Mucosa of gallbladder (tissue), 1 donor: Measurements from ENCODE around the gene GPR37L1. TPM values are rescaled to one million over a fixed set of nuclear protein-coding genes. Genes with fewer than 3 reads are reported as not detected.
"Not testable (repeated sequence)": the region's sequence is repeated elsewhere in the genome, so short reads cannot be mapped to it uniquely, and the experiment has no call there.

ENCODE experiments used
- DNase-seq: peaks from one replicate; pipeline ENCODE4 v3.0.0-alpha.2; 2020; ENCODE audit warnings: low spot score
- total RNA-seq: library from RNA; stranded (reverse); gene quantifications from one replicate; pipeline ENCODE4 v1.2.1, GENCODE V29; 2021
- donor health status: DM: no; HTN: no; CAD: no.

GPR37L1 gene
- total RNA-seq, 1 donor from 2014 or later: 0.14 TPM

DNA sequence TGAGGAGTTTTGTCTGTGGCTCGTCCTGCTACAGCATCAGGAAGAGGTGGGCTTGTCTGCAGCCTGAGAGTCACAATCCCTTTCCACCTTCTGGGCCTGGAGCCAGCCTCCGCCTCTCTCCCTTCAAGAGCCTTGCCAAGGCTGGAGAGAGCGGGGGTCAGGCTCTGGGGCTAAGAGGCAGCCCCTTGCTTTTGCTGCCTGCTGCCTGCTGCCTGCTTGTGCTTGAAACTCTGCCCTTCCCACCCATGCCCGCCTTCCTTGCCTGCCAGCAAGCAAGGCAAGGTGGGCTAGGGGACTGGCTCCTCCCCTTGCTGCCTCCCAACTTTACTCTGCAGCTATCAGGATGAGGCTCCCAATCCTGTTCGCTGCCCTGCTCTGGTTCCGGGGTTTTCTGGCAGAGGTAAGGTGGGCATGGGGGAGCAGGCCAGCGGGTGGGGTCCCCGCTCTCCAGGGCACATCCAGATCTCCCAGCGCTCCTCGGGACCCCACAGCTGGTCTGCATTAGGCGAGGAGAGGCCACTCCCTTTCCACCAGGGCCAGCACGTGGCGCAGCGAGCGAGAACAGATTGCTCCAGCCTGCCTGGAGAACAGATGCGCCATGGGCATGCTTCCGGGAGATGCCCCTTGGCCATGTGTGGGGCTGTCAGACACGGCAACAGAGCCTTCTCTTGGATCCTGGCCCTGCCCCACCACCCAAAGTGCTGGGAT lies 45.1 kb downstream of the GPR37L1 start:
- DNase-seq: no peak

DNA sequence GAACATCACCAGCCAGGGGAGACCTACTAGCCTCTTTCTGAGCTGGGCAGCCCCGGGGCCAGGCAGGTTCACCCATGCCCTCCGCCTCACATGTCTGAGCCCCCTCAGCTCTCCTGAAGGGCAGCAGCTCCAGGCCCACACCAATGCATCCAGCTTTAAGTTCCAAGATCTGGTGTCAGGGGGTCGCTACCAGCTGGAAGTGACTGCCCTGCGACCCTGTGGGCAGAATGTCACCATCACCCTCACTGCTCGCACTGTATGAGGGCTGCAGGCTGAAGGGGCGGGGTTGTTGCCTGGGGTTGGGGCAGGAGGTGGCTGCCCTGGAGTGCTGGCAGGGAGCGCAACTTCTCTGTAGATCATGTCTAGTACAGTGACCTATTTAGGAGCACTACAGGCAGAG lies 46.1 kb downstream of the GPR37L1 start:
- no peak for DNase-seq

DNA sequence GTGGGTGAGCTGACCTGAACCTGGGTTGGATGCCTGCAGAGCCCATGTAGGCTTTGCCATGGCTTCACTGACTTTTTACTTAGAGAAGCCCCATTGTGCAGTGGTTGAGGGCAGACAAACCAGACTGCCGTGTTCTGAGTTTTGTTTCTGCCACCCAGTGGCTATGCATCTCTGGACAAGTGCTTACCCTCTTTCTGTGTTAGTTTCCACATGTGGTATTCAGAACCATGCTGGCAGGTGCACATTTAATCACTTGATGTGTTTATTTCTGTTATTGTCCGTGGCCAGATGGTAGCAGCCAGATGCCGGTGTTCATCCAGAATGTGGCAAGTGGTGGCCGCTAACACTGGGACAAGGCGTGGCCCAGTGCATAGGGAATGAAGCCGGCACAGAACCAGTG lies 48.0 kb downstream of the GPR37L1 start:
- no peak for DNase-seq

DNA sequence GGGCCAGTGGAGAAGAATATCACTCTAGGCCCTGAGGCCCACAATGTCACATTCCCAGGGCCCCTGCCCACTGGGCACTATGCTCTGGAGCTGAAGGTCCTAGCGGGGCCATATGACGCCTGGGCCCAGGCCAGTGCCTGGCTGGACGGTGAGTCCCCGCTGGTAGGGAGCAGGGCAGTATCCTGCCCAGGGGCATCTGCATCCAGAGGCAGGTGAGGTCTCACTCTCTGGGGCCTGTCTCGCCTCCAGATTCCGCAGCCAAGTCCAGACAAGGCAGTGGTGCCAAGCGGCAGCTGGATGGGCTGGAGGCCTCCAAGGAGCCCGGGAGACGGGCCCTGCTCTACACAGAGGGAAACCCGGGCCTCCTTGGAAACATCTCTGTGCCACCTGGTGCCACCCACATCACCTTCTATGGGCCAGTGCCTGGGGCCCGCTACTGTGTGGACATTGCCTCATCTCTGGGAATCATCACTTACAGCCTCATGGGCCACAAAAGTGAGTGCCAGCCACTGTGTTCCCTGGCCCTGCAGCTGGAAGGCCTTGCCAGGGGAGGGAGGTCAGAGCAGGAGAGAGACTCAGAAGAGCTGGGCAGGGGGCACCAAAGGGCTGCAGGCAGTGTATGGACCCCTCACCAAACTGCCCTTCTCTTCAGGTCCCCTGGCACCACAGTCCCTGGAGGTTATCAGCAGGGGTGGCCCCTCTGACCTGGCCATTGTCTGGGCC lies 48.7 kb downstream of the GPR37L1 start:
- no peak for DNase-seq

DNA sequence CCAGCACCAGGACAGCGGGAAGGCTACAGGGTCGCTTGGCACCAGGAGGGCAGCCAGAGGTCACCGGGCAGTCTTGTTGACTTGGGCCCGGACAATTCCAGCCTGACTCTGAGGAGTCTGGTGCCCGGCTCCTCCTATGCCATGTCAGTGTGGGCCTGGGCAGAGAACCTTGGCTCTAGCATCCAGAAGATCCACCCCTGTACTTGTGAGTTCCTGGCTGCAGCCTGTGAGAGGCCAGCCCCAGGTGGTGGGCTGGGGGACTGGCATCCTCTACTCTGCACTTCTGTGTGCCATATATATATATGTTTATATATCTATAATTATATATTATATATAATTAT lies 49.3 kb downstream of the GPR37L1 start:
- no peak for DNase-seq

DNA sequence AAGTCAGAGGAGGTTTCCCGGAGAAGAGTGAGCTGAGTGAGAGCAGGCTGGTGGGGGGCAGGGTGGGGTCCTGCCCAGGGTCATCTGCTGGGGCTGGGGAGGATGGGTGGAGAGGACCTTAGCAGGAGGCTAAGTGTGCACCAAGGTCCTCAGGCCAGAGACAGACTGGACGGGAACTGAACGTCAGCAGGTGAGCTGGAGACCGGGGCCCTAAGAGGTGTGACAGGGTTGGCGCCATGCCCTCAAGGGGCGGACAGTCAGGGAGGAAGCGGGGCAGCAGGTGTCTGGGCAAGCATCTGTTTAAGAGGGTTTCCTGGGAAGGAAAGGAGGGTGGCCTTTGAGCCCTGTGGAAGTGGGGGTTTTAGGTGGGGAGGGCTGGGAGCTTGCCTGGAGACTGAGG lies 51.3 kb downstream of the GPR37L1 start:
- no peak for DNase-seq

DNA sequence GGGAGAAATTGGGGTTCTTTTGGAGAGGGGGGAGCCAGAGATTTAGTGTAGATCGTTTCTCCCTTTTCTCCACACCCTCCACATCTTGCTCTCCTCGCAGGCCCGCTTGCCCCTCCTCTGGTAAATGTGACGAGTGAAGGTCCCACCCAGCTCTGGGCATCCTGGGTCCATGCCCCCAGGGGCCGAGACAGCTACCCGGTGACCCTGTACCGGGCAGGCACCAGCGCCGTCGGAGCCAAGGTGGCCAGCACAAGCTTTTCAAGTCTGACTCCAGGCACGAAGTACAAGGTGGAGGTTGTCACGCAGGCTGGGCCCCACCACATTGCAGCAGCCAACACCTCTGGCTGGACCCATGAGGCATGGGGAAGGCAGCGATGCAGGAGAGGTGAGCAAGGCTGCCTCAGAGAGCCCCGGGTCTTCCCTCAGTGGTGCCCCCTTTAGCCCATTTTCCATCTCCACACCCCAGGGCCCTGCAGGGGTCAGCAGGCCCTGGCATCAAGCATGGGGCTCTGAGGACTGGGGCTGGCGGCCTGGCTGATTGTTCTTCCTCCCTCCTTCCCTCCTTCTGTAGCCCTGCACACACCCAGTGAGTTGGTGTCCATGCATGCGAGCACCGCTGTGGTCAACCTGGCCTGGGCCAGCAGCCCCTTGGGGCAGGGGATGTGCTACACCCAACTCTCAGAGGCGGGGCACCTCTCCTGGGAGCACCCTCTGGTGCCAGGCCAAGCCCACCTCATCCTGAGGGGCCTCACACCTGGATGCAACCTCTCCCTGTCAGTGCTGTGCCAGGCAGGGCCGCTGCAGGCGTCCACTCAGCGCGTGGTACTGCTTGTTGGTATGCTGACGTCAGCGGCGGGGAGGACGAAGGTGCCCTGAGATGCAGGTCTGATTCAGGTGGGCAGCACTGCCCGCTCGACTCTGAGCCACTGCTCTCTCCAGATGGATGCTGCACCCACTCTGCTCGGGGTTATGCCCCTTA lies 54.5 kb downstream of the GPR37L1 start:
- no peak for DNase-seq

DNA sequence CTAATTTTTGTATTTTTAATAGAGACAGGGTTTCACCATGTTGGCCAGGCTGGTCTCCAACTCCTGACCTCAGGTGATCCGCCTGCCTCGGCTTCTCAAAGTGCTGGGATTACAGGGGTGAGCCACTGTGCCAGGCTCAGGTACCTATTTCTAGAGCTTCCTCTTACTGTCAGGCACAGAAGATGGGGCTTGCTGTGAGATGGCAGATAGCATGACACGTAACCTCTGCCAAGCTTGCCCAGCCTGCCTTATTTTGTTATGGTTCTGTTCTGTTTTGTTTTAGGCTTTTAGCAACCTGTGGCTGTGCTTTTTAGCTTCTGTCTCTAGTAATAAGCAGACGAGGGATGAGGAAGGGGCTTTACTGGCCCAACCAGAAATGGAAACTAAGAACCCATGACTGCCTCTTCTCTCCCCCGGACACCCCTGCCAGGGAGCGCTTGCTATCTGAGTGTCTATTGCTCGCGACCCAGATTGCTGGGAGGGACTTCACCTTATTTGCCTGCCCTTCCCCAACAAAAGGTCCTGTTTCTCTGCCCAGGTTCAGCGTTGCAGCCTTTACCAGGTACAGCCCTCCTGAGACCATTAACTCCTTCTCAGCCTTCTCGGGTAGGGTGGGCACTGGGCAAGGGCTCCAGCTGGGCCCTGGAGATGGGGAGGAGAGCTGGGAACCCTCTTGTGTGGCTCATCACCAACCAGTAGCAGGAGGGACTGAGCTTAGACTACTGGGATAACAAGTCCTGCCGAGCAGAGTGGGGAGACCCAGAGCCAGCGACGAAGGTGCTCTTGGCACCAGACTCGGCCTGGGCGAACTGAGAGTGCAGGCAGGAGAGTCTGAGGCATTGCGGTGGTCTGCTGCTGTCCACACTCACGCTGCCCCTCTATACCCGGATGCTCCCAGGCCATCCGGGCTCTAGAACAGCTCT lies 57.4 kb downstream of the GPR37L1 start:
- no peak for DNase-seq

DNA sequence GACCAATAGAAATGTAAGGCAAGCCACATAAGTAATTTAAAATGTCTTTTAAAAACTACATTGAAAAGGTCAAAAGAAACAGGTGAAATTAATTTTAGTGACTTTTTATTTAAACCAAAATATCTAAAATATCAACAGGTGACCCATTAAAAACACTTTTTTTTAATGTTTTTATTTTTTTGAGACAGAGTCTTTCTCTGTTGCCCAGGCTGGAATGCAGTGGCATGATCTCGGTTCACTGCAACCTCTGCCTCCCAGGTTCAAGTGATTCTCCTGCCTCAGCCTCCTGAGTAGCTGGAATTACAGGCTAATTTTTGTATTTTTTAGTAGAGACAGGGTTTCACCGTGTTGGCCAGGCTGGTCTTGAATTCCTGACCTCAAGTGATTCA lies 58.0 kb downstream of the GPR37L1 start:
- DNase-seq: not testable (repeated sequence)

DNA sequence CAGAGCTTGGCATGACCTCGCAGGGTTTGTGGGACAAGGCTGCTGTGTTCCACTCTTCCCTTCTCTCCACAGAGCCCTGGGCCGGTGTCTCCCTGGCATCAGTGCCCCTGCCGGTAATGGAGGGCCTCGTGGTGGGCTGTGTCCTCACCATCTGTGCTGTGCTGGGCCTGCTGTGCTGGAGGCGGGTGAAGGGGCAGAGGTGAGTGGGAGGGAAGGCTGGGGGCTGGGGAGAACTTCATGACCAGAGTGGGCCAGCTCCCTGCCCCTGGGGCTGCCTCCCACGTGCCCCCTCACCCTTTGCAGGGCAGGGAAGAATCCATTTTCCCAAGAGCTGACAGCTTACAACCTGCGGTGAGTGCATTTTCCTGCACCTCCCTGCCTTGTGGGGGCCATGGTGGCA lies 58.9 kb downstream of the GPR37L1 start:
- no peak for DNase-seq

DNA sequence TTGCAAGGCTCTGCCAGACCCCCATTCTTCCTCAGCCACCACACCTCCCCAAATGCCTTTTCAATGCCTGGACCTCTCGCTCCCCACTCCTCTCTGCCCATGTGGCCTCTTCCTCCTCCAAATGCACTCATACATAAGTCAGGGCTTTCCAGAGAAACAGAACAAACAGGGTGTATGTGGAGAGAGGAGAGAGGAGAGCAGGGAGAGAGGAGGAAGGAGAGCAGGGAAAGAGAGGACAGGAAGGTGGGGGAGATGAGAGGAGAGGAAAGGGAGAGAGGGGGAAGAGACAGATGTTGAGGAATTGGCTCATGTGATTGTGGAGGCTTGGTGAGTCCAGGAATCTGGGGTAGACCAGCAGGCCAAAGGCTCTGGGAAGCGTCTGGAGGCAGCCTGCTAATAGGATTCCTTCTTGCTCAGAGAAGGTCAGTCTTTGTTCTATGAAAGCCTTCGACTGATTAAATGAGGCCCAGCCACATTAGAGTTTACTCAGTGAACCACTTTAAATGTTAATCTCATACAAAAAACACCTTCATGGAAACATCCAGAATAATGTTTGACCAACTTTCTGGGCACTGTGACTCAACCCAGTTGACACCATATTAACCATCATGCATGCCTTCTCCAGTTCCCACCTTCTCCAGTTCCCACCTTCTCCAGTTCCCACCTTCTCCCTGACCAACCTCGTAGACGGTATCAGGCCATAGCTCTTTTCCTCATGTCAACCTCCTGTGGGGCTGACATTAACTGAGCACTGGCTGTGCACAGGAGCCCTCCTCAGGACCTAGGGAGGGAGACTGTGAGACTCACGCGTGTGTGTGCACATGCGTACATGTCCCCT lies 59.5 kb downstream of the GPR37L1 start:
- DNase-seq: no peak

Other genes starting within 250 kb of the GPR37L1 start
- 29.4 TPM for gene SHISA4, start 234.0 kb upstream of the GPR37L1 start, total RNA-seq
- gene LMOD1, start 176.4 kb upstream of the GPR37L1 start, total RNA-seq: 257 TPM
- gene TIMM17A, start 167.4 kb upstream of the GPR37L1 start, total RNA-seq: 37.5 TPM
- gene RNPEP, start 140.3 kb upstream of the GPR37L1 start, total RNA-seq: 78.8 TPM
- 517 TPM for gene ELF3, start 112.3 kb upstream of the GPR37L1 start, total RNA-seq
- 89.5 TPM for gene ARL8A, start 21.8 kb downstream of the GPR37L1 start, total RNA-seq
- gene PTPN7, start 37.7 kb downstream of the GPR37L1 start, total RNA-seq: 9.3 TPM
- 60.7 TPM for gene LGR6, start 70.9 kb downstream of the GPR37L1 start, total RNA-seq
- 4.1 TPM for gene UBE2T, start 219.0 kb downstream of the GPR37L1 start, total RNA-seq
- gene PPP1R12B, start 225.8 kb downstream of the GPR37L1 start, total RNA-seq: 194 TPM